ENCODE results near the gene ZIC2.

GRCh38 chr13:99990126-99990977 is 8.8 kb downstream of the ZIC2 start:
- TF ChIP-seq EP300 (IDR thresholded peaks at IDR 0.05): no peak
- TF ChIP-seq, protein P1, sequence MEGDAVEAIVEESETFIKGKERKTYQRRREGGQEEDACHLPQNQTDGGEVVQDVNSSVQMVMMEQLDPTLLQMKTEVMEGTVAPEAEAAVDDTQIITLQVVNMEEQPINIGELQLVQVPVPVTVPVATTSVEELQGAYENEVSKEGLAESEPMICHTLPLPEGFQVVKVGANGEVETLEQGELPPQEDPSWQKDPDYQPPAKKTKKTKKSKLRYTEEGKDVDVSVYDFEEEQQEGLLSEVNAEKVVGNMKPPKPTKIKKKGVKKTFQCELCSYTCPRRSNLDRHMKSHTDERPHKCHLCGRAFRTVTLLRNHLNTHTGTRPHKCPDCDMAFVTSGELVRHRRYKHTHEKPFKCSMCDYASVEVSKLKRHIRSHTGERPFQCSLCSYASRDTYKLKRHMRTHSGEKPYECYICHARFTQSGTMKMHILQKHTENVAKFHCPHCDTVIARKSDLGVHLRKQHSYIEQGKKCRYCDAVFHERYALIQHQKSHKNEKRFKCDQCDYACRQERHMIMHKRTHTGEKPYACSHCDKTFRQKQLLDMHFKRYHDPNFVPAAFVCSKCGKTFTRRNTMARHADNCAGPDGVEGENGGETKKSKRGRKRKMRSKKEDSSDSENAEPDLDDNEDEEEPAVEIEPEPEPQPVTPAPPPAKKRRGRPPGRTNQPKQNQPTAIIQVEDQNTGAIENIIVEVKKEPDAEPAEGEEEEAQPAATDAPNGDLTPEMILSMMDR (IDR thresholded peaks at IDR 0.05): no peak
